Measurements from ENCODE around the gene USP17L26.
"Not testable (repeated sequence)": the region's sequence is repeated elsewhere in the genome, so short reads cannot be mapped to it uniquely, and the experiment has no call there.

USP17L26 gene

GRCh38 chr4:9334358-9334757 lies at the start of gene USP17L26:
USP17L26 (plus strand) TSS chr4:9334658; CDS start chr4:9334658, 0 bp downstream.
- not testable (repeated sequence) for DNase-seq (ENCODE audit: low read depth)

GRCh38 chr4:9324191-9324590 lies 10.3 kb upstream of the USP17L26 start:
- DNase-seq (ENCODE audit: low read depth): not testable (repeated sequence)

GRCh38 chr4:9324865-9325264 lies 9.6 kb upstream of the USP17L26 start, which contains the start of gene USP17L24:
USP17L24 (plus strand) TSS chr4:9325165; CDS start chr4:9325165, 0 bp downstream.
- not testable (repeated sequence) for DNase-seq (ENCODE audit: low read depth)

DNA sequence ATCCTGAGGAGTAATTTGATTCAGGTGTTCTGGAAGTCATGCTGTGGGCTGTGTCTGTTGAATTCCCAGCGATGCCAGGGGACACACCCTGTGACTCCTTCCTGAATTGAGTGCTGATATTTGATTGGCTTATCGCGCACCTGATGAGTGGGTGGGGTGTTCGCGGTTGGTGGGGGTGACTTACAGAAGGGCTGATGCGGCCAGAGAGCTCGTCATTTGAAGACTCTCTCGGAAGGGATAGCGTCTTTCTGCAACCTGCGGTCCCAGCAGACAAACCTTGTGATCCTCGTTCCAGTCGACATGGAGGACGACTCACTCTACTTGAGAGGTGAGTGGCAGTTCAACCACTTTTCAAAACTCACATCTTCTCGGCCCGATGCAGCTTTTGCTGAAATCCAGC lies 4.8 kb upstream of the USP17L26 start, which contains the start of gene USP17L25:
Gene USP17L25, plus strand, starts transcription at position 301 of the 400 bp plus-strand sequence. Its CDS starts 0 bp downstream, at position 301.
- not testable (repeated sequence) for DNase-seq (ENCODE audit: low read depth)

DNA sequence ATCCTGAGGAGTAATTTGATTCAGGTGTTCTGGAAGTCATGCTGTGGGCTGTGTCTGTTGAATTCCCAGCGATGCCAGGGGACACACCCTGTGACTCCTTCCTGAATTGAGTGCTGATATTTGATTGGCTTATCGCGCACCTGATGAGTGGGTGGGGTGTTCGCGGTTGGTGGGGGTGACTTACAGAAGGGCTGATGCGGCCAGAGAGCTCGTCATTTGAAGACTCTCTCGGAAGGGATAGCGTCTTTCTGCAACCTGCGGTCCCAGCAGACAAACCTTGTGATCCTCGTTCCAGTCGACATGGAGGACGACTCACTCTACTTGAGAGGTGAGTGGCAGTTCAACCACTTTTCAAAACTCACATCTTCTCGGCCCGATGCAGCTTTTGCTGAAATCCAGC lies 4.6 kb downstream of the USP17L26 start, which contains the start of gene USP17L5:
Gene USP17L5, plus strand, starts transcription at position 301 of the 400 bp plus-strand sequence. Its CDS starts 0 bp downstream, at position 301.
- DNase-seq (ENCODE audit: low read depth): not testable (repeated sequence)

- not testable (repeated sequence) for DNase-seq (ENCODE audit: low read depth)
Measured at GRCh38 chr4:9343848-9344247, 9.4 kb downstream of the USP17L26 start, which contains the start of gene USP17L27. USP17L27 (plus strand) TSS chr4:9344148; CDS start chr4:9344148, 0 bp downstream.

DNA sequence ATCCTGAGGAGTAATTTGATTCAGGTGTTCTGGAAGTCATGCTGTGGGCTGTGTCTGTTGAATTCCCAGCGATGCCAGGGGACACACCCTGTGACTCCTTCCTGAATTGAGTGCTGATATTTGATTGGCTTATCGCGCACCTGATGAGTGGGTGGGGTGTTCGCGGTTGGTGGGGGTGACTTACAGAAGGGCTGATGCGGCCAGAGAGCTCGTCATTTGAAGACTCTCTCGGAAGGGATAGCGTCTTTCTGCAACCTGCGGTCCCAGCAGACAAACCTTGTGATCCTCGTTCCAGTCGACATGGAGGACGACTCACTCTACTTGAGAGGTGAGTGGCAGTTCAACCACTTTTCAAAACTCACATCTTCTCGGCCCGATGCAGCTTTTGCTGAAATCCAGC lies 14.1 kb downstream of the USP17L26 start, which contains the start of gene USP17L28:
Gene USP17L28, plus strand, starts transcription at position 301 of the 400 bp plus-strand sequence. Its CDS starts 0 bp downstream, at position 301.
- DNase-seq (ENCODE audit: low read depth): not testable (repeated sequence)

DNA sequence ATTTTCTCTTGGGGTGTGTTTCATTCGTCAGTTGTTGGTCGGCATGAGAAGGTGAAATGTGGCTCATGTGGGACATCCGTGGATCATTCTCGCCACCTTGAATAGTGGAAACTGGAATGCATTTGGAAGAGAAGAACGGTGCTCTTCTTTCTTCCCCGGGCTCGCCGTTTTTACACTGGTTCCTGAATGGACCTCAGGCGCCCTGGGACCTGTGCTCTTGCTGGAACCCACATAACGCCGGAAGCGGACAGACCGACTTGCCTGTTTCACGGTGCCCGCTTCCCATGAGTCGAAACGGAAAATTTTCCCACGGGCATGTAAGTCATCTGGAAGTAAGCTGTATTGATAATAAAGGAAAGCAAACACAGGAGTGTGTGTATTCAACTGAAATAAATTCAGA lies 16.4 kb downstream of the USP17L26 start:
- DNase-seq (ENCODE audit: low read depth): not testable (repeated sequence)

DNA sequence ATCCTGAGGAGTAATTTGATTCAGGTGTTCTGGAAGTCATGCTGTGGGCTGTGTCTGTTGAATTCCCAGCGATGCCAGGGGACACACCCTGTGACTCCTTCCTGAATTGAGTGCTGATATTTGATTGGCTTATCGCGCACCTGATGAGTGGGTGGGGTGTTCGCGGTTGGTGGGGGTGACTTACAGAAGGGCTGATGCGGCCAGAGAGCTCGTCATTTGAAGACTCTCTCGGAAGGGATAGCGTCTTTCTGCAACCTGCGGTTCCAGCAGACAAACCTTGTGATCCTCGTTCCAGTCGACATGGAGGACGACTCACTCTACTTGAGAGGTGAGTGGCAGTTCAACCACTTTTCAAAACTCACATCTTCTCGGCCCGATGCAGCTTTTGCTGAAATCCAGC lies 18.9 kb downstream of the USP17L26 start, which contains the start of gene USP17L29:
Gene USP17L29, plus strand, starts transcription at position 301 of the 400 bp plus-strand sequence. Its CDS starts 0 bp downstream, at position 301.
- DNase-seq (ENCODE audit: low read depth): not testable (repeated sequence)

GRCh38 chr4:9362829-9363228 lies 28.4 kb downstream of the USP17L26 start, which contains the start of gene USP17L30:
USP17L30 (plus strand) TSS chr4:9363129; CDS start chr4:9363129, 0 bp downstream.
- not testable (repeated sequence) for DNase-seq (ENCODE audit: low read depth)

DNA sequence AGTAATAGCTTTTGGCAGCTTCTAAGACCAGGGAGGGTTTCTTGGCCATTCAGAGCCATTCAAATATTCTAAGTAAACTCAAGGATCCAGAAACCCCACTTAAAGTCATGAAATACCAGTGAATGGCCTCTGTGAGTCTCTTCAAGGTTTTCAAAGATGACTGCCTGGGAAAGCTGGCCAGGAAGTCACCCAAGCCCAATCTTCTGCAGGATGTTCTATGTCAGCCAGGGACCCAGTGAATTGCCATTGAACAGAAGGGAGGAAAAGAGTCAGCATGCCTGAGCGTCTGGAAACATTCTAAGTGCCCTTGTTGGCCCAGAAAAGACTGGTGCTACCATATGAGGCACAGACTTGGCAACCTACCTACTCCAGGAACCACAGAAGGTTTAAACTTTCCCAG lies 45.4 kb downstream of the USP17L26 start:
- not testable (repeated sequence) for DNase-seq (ENCODE audit: low read depth)

GRCh38 chr4:9381012-9381534 lies 46.6 kb downstream of the USP17L26 start:
- not testable (repeated sequence) for DNase-seq (ENCODE audit: low read depth)

- no peak for DNase-seq (ENCODE audit: low read depth)
Measured at GRCh38 chr4:9384126-9384525, 49.7 kb downstream of the USP17L26 start.
